HCT116 (cell line): ENCODE results near the gene OPRL1. TPM values are rescaled to one million over a fixed set of nuclear protein-coding genes. Genes with fewer than 3 reads are reported as not detected.

Source experiments
- ATAC-seq: fragments of 200-7000 bp; cut with Tn5 transposase; 2 replicates; pipeline ENCODE4 v1.9.1; 2020; ENCODE audit warnings: mild to moderate bottlenecking, moderate library complexity
- BruUV-seq: library from RNA; stranded (reverse); fragments of 400-500 nt; replicated peaks from 2 replicates; lab custom pipeline; 2021; lab: Mats Ljungman, UMichigan
- CTCF ChIA-PET: fragments of 300-600 bp; sonication (Branson Sonifier 250); formaldehyde crosslinking; loops from one replicate; lab custom pipeline; 2021; ENCODE audit warnings: antibody characterized with exemption; lab: Charles Lee
- POLR2A ChIA-PET: fragments of 300-600, 350-600 bp; sonication (Branson Sonifier 250); formaldehyde crosslinking; loops from one replicate; lab custom pipeline; 2021; ENCODE audit warnings: antibody characterized with exemption; lab: Charles Lee
- RAD21 ChIA-PET, 2 experiments: fragments of 300-600 bp; sonication (Branson Sonifier 250); formaldehyde crosslinking; loops; one replicate each; lab custom pipeline; 2023; ENCODE audit warnings: low total read pairs in 2 of 2; ENCODE audit not compliant: uncharacterized antibody in 2 of 2, unreplicated experiment in 2 of 2, low non-redundant PET in 1 of 2; lab: Charles Lee
- DNase-seq: peaks from one replicate; pipeline ENCODE4 v3.0.0-alpha.2; 2010; ENCODE audit warnings: low read depth, low spot score
- H2AFZ ChIP-seq: fragments of 200-600 bp; shearing (Covaris generic), sonication (generic); 2 replicates; pipeline ENCODE4 v1.6.1; 2017; ENCODE audit warnings: low read depth, mixed run types, mixed read lengths, antibody characterized with exemption, low read length; ENCODE audit not compliant: poor library complexity, severe bottlenecking
- H3K27ac ChIP-seq: 2 replicates; pipeline ENCODE4 v1.5.1; 2012; ENCODE audit warnings: low read depth, low read length
- H3K27me3 ChIP-seq: fragments of 200-600 bp; sonication (generic); 2 replicates; pipeline ENCODE4 v1.6.1; 2016; ENCODE audit warnings: mixed run types, low read length, mixed read lengths; ENCODE audit not compliant: insufficient read depth
- H3K36me3 ChIP-seq, 2 experiments: fragments of 200-500 bp in 1 of 2; fragments of 200-600 bp in 1 of 2; sonication (Bioruptor generic) in 1 of 2; sonication (generic) in 1 of 2; 2 replicates each; pipeline versions ENCODE4 v1.5.1 to v1.6.1; 2014 to 2016; ENCODE audit warnings: low read length in 2 of 2, inconsistent platforms in 1 of 2, mixed read lengths in 1 of 2, mixed run types in 1 of 2; ENCODE audit not compliant: insufficient read depth in 2 of 2, control insufficient read depth in 1 of 2
- H3K4me1 ChIP-seq, 2 experiments: fragments of 200-600 bp in 1 of 2; sonication (generic) in 1 of 2; 2 replicates each; pipeline versions ENCODE4 v1.5.1 to v1.6.1; 2012 to 2017; ENCODE audit warnings: low read length in 2 of 2, inconsistent platforms in 1 of 2, mild to moderate bottlenecking in 1 of 2, mixed read lengths in 1 of 2, mixed run types in 1 of 2, moderate library complexity in 1 of 2; ENCODE audit not compliant: insufficient read depth in 2 of 2, control insufficient read depth in 1 of 2
- H3K4me2 ChIP-seq: fragments of 200-600 bp; sonication (generic); 2 replicates; pipeline ENCODE4 v1.6.1; 2017; ENCODE audit warnings: mixed run types, low read length, mixed read lengths
- H3K4me3 ChIP-seq, 2 experiments: fragments of 200-600 bp in 1 of 2; sonication (generic) in 1 of 2; replicated peaks in 1 of 2; 2 replicates each; pipeline ENCODE4 v1.5.1; 2011 to 2016; ENCODE audit warnings: low read length in 2 of 2, control low read depth in 1 of 2, low read depth in 1 of 2, mild to moderate bottlenecking in 1 of 2, mixed read lengths in 1 of 2, mixed run types in 1 of 2
- H3K79me2 ChIP-seq: fragments of 200-600 bp; sonication (generic); 2 replicates; pipeline ENCODE4 v1.6.1; 2017; ENCODE audit warnings: mild to moderate bottlenecking, mixed run types, low read length, moderate library complexity, mixed read lengths; ENCODE audit not compliant: insufficient read depth
- H3K9ac ChIP-seq: fragments of 200-600 bp; sonication (generic); 2 replicates; pipeline ENCODE4 v1.6.1; 2016; ENCODE audit warnings: low read length, mixed read lengths
- H3K9me2 ChIP-seq: fragments of 200-600 bp; sonication (generic), shearing (Covaris generic); 2 replicates; pipeline ENCODE4 v1.6.1; 2017; ENCODE audit warnings: mixed run types, mild to moderate bottlenecking, moderate library complexity; ENCODE audit not compliant: insufficient read depth
- H3K9me3 ChIP-seq, 2 experiments: fragments of 200-500 bp in 1 of 2; fragments of 200-600 bp in 1 of 2; sonication (Bioruptor generic) in 1 of 2; sonication (generic) in 1 of 2; 2 replicates each; pipeline ENCODE4 v1.6.1; 2014 to 2017; ENCODE audit warnings: low read length in 2 of 2, mixed read lengths in 2 of 2, inconsistent platforms in 1 of 2, low read depth in 1 of 2, mild to moderate bottlenecking in 1 of 2, mixed run types in 1 of 2, moderate library complexity in 1 of 2; ENCODE audit not compliant: control insufficient read depth in 1 of 2, insufficient read depth in 1 of 2
- H4K20me1 ChIP-seq: fragments of 200-600 bp; sonication (generic), shearing (Covaris generic); 2 replicates; pipeline ENCODE4 v1.6.1; 2017; ENCODE audit warnings: mixed run types, mild to moderate bottlenecking, moderate library complexity; ENCODE audit not compliant: insufficient read depth
- CBX3 ChIP-seq: IDR thresholded peaks from 2 replicates; pipeline ENCODE4 v1.6.1; 2012; ENCODE audit warnings: low read depth
- EGR1 ChIP-seq: IDR thresholded peaks from 2 replicates; pipeline ENCODE4 v1.6.1; 2012; ENCODE audit warnings: low read depth
- ELF1 ChIP-seq: IDR thresholded peaks from 2 replicates; pipeline ENCODE4 v1.6.1; 2012; ENCODE audit warnings: low read depth, borderline replicate concordance
- EZH2 ChIP-seq: fragments of 200-600 bp; sonication (generic); IDR thresholded peaks from 2 replicates; pipeline ENCODE4 v1.6.1; 2017; ENCODE audit warnings: antibody characterized with exemption, mixed run types
- FOSL1 ChIP-seq: IDR thresholded peaks from 2 replicates; pipeline ENCODE4 v1.6.1; 2012; ENCODE audit warnings: low read depth
- POLR2A ChIP-seq: IDR thresholded peaks from 2 replicates; pipeline ENCODE4 v1.7.0; 2011; ENCODE audit warnings: borderline replicate concordance; ENCODE audit not compliant: insufficient read depth, insufficient read length; ENCODE audit errors: extremely low read depth
- POLR2AphosphoS5 ChIP-seq: IDR thresholded peaks from 2 replicates; pipeline ENCODE4 v1.6.1; 2011; ENCODE audit warnings: mild to moderate bottlenecking, low read depth, low read length, moderate library complexity
- SIN3A ChIP-seq: IDR thresholded peaks from 2 replicates; pipeline ENCODE4 v1.6.1; 2012; ENCODE audit warnings: low read depth
- TCF7L2 ChIP-seq: IDR thresholded peaks from 2 replicates; pipeline ENCODE4 v1.7.0; 2011; ENCODE audit warnings: borderline replicate concordance, inconsistent platforms; ENCODE audit not compliant: insufficient read depth, insufficient read length; ENCODE audit errors: extremely low read depth
- YY1 ChIP-seq: IDR thresholded peaks from 2 replicates; pipeline ENCODE4 v1.6.1; 2011; ENCODE audit warnings: low read length, low read depth, moderate library complexity, mild to moderate bottlenecking; ENCODE audit not compliant: insufficient replicate concordance; ENCODE audit errors: extremely low read depth
- ZFX ChIP-seq: fragments of 450-650 bp; IDR thresholded peaks from 2 replicates; pipeline ENCODE4 v1.6.1; 2017
- ZNF274 ChIP-seq: fragments of 200-500 bp; sonication (Bioruptor generic); IDR thresholded peaks from 2 replicates; pipeline ENCODE4 v1.6.1; 2014; ENCODE audit warnings: mild to moderate bottlenecking, low read depth, low read length, inconsistent platforms
- intact Hi-C: fragments of 100-400 bp; cut with micrococcal nuclease; formaldehyde crosslinking; loops from 2 replicates; pipeline ENCODE4 v1.10.0; 2022
- total RNA-seq: library from RNA; stranded (reverse); gene quantifications from one replicate; pipeline ENCODE4 v1.2.1, GENCODE V29; 2021; ENCODE audit not compliant: unreplicated experiment
- TF ChIP-seq, protein P1 (sequence below): IDR thresholded peaks from 2 replicates; pipeline ENCODE4 v1.6.1; 2012
- TF ChIP-seq, protein P2 (sequence below): IDR thresholded peaks from 2 replicates; pipeline ENCODE4 v1.6.1; 2011; ENCODE audit warnings: mild to moderate bottlenecking, low read length, moderate library complexity; ENCODE audit not compliant: insufficient replicate concordance; ENCODE audit errors: extremely low read depth

The OPRL1 gene
- total RNA-seq, 1 experiment from 2014 or later: 1.6 TPM

DNA sequence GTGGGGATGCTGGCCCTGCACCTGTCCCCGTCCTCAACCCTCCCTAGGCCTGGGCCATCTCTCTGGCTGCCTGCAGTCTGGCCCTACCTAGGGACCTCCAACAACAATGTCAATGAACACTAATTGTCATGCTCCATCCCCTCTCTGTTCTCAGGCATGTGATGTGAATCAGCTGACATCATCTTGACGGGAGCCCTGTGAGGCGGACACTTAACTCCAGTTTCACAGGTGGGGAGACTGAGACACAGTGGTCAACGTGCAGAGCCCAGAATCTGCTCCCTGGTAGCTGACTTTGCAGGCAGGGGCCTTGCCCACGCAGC lies 17.6 kb upstream of the OPRL1 start:
- TF ChIP-seq CBX3 (no peak), POLR2AphosphoS5 (no peak), ELF1 (no peak), TCF7L2 (no peak), EZH2 (no peak), FOSL1 (no peak), SIN3A (no peak)
- TF ChIP-seq, protein P1, sequence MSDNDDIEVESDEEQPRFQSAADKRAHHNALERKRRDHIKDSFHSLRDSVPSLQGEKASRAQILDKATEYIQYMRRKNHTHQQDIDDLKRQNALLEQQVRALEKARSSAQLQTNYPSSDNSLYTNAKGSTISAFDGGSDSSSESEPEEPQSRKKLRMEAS: no peak
- TF ChIP-seq, all 23 proteins: peak for 0
- Histone ChIP-seq H3K36me3 (no peaks in the 10 kb centered on the region), H3K27ac (peak overlapping the region; percentile 76), H3K9me2 (no peaks in the 10 kb centered on the region), H3K4me2 (peak overlapping the region; percentile 84), H3K9me3 (no peaks in the 10 kb centered on the region), H3K79me2 (no peaks in the 10 kb centered on the region), H3K9ac (peak overlapping the region; percentile 78), H2AFZ (no peak overlapping the region), H3K27me3 (no peaks in the 10 kb centered on the region), H3K4me3 (peak overlapping the region; percentile 78 to 84), H3K4me1 (peaks cover 38 to 59% of the 10 kb centered on the region in 2 experiments), H4K20me1 (no peaks in the 10 kb centered on the region)
- DNase-seq (no peak), ATAC-seq (no peak)
- CTCF ChIA-PET: interaction anchor here (1.0 to 1.5 kb wide), 4 partner anchors 8 to 197 kb away, joined by 3 to 8 read pairs (median 4); partner anchors contain the start of gene TPD52L2
- BruUV-seq: TSS peak; percentile 87
- intact Hi-C loops: no loop called here
- RAD21 ChIA-PET: interaction anchor here in 1 of 2 experiments (1.8 kb wide), 1 partner anchor 24 kb away, joined by 5 read pairs; no protein-coding TSS in a partner anchor
- POLR2A ChIA-PET: interaction anchor here (1.0 to 1.3 kb wide), 4 partner anchors 8 to 197 kb away, joined by 4 to 7 read pairs (median 4); partner anchors contain the start of genes PRPF6 and TPD52L2

DNA sequence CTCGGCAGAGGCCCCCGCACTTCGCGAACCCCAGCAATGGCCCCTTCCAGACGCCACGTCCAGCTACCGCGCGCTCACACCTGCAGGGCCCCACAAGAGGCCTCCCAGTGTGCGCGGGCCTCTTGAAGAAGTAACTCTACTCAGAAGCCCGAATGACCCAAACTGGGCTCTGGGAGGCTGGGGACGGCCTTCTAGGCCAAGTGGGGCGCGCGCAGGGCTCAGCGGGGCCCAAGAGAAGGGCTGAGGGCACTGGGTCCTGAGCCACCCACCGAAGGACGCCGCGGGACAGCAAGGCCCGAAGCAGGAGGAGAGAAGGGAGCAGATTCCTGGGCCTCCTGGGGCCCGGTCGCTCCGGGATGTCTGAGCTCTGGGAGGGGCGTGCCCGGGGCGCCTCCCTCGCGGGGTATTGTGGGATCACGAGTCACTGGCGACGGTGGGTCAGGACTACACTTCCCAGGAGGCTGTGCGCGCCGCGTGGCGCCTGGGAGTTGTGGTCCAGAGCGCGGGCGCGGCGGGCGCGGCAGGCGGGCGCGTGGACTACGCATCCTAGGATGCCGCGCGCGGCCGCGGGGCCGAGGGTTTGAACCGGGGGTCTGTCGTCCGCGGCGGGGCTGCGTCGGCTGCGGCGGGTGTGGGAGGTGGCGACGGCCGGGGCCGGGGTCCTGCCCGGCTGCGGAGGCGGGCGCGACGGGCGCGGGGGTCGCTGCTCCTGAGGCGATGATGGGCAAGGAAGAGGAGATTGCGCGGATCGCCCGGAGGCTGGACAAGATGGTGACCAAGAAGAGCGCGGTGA lies 17.1 kb upstream of the OPRL1 start, which contains the start of gene TCEA2:
Gene TCEA2, plus strand, starts transcription at position 603 of the 793 bp plus-strand sequence. Its CDS starts 115 bp downstream, at position 718.
- ChIA-PET CTCF (interaction anchor here (1.0 to 1.5 kb wide), 4 partner anchors 8 to 198 kb away, joined by 3 to 8 read pairs (median 4); partner anchors contain the start of gene TPD52L2), POLR2A (interaction anchor here (0.7 to 1.3 kb wide), 5 partner anchors 9 to 197 kb away, joined by 4 to 7 read pairs (median 5); partner anchors contain the start of genes PRPF6 and TPD52L2), RAD21 (interaction anchor here in 1 of 2 experiments (1.8 kb wide), 1 partner anchor 25 kb away, joined by 5 read pairs; no protein-coding TSS in a partner anchor)
- Histone ChIP-seq H3K27ac (peak within 1 kb of the TSS; percentile 76), H3K4me2 (peak within 1 kb of the TSS; percentile 84), H3K9ac (peak within 1 kb of the TSS; percentile 78), H3K4me1 (peaks cover 42 to 58% of the 10 kb centered on the region in 2 experiments), H3K9me2 (no peaks in the 10 kb centered on the region), H3K36me3 (no peaks in the 10 kb centered on the region), H3K79me2 (no peaks in the 10 kb centered on the region), H3K9me3 (no peaks in the 10 kb centered on the region), H3K27me3 (no peaks in the 10 kb centered on the region), H4K20me1 (no peaks in the 10 kb centered on the region), H2AFZ (no peak within 1 kb of the TSS), H3K4me3 (peak within 1 kb of the TSS; percentile 78 to 84)
- intact Hi-C loops: no loop called here
- no peak for TF ChIP-seq EGR1
- TF ChIP-seq SIN3A: no peak
- no peak for TF ChIP-seq POLR2A
- no peak for TF ChIP-seq EZH2
- TF ChIP-seq ZNF274: no peak
- no peak for TF ChIP-seq ELF1
- TF ChIP-seq ZFX: peak; percentile 91; the same call in 1 of the 2 replicates
- peak; percentile 85 for TF ChIP-seq POLR2AphosphoS5
- TF ChIP-seq YY1: peak; percentile 79
- TF ChIP-seq, protein P2, sequence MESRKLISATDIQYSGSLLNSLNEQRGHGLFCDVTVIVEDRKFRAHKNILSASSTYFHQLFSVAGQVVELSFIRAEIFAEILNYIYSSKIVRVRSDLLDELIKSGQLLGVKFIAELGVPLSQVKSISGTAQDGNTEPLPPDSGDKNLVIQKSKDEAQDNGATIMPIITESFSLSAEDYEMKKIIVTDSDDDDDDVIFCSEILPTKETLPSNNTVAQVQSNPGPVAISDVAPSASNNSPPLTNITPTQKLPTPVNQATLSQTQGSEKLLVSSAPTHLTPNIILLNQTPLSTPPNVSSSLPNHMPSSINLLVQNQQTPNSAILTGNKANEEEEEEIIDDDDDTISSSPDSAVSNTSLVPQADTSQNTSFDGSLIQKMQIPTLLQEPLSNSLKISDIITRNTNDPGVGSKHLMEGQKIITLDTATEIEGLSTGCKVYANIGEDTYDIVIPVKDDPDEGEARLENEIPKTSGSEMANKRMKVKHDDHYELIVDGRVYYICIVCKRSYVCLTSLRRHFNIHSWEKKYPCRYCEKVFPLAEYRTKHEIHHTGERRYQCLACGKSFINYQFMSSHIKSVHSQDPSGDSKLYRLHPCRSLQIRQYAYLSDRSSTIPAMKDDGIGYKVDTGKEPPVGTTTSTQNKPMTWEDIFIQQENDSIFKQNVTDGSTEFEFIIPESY: peak; percentile 55
- ATAC-seq (peak; percentile 84), DNase-seq (peak; percentile 82)
- no TSS peak for BruUV-seq
